HepG2 (cell line): ENCODE data around the gene HNRNPUL1. TPM values are rescaled to one million over a fixed set of nuclear protein-coding genes. Genes with fewer than 3 reads are reported as not detected.

Source experiments
- ATM ChIP-seq: fragments of 450-650 bp; IDR thresholded peaks from 2 replicates; pipeline ENCODE4 v1.7.1; 2017; ENCODE audit warnings: mild to moderate bottlenecking, borderline replicate concordance
- BCL6 ChIP-seq: IDR thresholded peaks from 2 replicates; pipeline ENCODE4 v1.6.1; 2016; ENCODE audit warnings: missing genetic modification reagents, missing compliant biosample characterization
- CCDC6 ChIP-seq: sonication (generic); formaldehyde crosslinking; IDR thresholded peaks from 2 replicates; pipeline ENCODE4 v1.8.1; 2022; ENCODE audit warnings: mild to moderate bottlenecking, missing genetic modification reagents, moderate library complexity
- CEBPG ChIP-seq: IDR thresholded peaks from 2 replicates; pipeline ENCODE4 v1.6.1; 2016
- CTCF ChIP-seq: sonication (generic); formaldehyde crosslinking; IDR thresholded peaks from 2 replicates; pipeline ENCODE4 v1.5.0; 2020; ENCODE audit warnings: mild to moderate bottlenecking, missing genetic modification reagents, moderate library complexity
- IRF9 ChIP-seq: sonication (generic); formaldehyde crosslinking; IDR thresholded peaks from 2 replicates; pipeline ENCODE4 v1.8.0; 2022; ENCODE audit warnings: missing genetic modification reagents, mild to moderate bottlenecking, borderline replicate concordance
- POLR2AphosphoS5 ChIP-seq: IDR thresholded peaks from 2 replicates; pipeline ENCODE4 v1.6.1; 2012; ENCODE audit warnings: low read depth, low read length
- SKIL ChIP-seq: sonication (generic); formaldehyde crosslinking; IDR thresholded peaks from 2 replicates; pipeline ENCODE4 v1.8.0; 2022; ENCODE audit warnings: missing genetic modification reagents, mild to moderate bottlenecking, moderate library complexity, borderline replicate concordance
- SOX5 ChIP-seq: IDR thresholded peaks from 2 replicates; pipeline ENCODE4 v1.6.1; 2016; ENCODE audit warnings: borderline replicate concordance
- TCF12 ChIP-seq, 2 experiments: fragments of 450-650 bp in 1 of 2; sonication (generic) in 1 of 2; formaldehyde crosslinking in 1 of 2; IDR thresholded peaks; 2 replicates each; pipeline versions ENCODE4 v1.6.1 to v1.8.0; 2017 to 2022; ENCODE audit warnings: antibody characterized with exemption in 1 of 2, mild to moderate bottlenecking in 1 of 2, missing genetic modification reagents in 1 of 2, moderate library complexity in 1 of 2
- ZNF251 ChIP-seq: sonication (generic); formaldehyde crosslinking; IDR thresholded peaks from 2 replicates; pipeline ENCODE4 v1.9.0; 2021; ENCODE audit warnings: mild to moderate bottlenecking, missing genetic modification reagents
- ZNF256 ChIP-seq: sonication (generic); formaldehyde crosslinking; conservative IDR thresholded peaks from 2 replicates; pipeline ENCODE4 v1.4.0; 2020; ENCODE audit warnings: missing genetic modification reagents
- ZNF34 ChIP-seq: sonication (generic); formaldehyde crosslinking; IDR thresholded peaks from 2 replicates; pipeline ENCODE4 v1.4.0; 2020; ENCODE audit warnings: mild to moderate bottlenecking, missing genetic modification reagents, borderline replicate concordance
- ZNF441 ChIP-seq: sonication (generic); formaldehyde crosslinking; IDR thresholded peaks from 2 replicates; pipeline ENCODE4 v1.7.0; 2021; ENCODE audit warnings: missing genetic modification reagents, borderline replicate concordance
- ZNF605 ChIP-seq: sonication (generic); formaldehyde crosslinking; IDR thresholded peaks from 2 replicates; pipeline ENCODE4 v1.8.0; 2022; ENCODE audit warnings: mild to moderate bottlenecking, missing genetic modification reagents
- ZNF644 ChIP-seq: IDR thresholded peaks from 2 replicates; pipeline ENCODE4 v1.6.1; 2016; ENCODE audit warnings: low read depth
- ZNF891 ChIP-seq: sonication (generic); formaldehyde crosslinking; IDR thresholded peaks from 2 replicates; pipeline ENCODE4 v1.5.0; 2020; ENCODE audit warnings: mild to moderate bottlenecking, missing genetic modification reagents
- polyA plus RNA-seq, 8 experiments: library from polyadenylated mRNA; depleted of rRNA in 3 of 8; stranded (reverse) in 7 of 8; unstranded in 1 of 8; fragments of >200 nt; fragmentation: Illumina TruSeq in 4 of 8; extraction: Trizol in 4 of 8; gene quantifications; 2 replicates each; pipeline versions ENCODE4 v1.2.1 to v1.2.3, GENCODE V29; 2011 to 2016; ENCODE audit warnings: low read depth in 4 of 8, missing spikeins in 1 of 8, mixed read lengths in 1 of 8; ENCODE audit not compliant: insufficient read depth in 1 of 8
- total RNA-seq, 5 experiments: library from RNA; depleted of rRNA; stranded (reverse); fragments of >200 nt; fragmentation: Illumina TruSeq; extraction: Trizol; gene quantifications; 2 replicates each; pipeline ENCODE4 v1.2.3, GENCODE V29; 2016; ENCODE audit warnings: low read depth in 1 of 5
- TF ChIP-seq, protein P1 (sequence below): sonication (generic); formaldehyde crosslinking; IDR thresholded peaks from 2 replicates; pipeline ENCODE4 v1.4.0; 2020; ENCODE audit warnings: mild to moderate bottlenecking, low read depth, missing genetic modification reagents
- TF ChIP-seq, protein P2 (sequence below): sonication (generic); formaldehyde crosslinking; IDR thresholded peaks from 2 replicates; pipeline ENCODE4; 2020; ENCODE audit warnings: missing genetic modification reagents, mild to moderate bottlenecking, borderline replicate concordance
- TF ChIP-seq, protein P3 (sequence below): sonication (generic); formaldehyde crosslinking; IDR thresholded peaks from 2 replicates; pipeline ENCODE4 v1.4.0; 2020; ENCODE audit warnings: missing genetic modification reagents

Gene HNRNPUL1
- total and polyA plus RNA-seq, 2 of the 13 experiments (the other 11 are each of a cell fraction or from before 2014, with no cell fraction given): 30.9 to 81.7 TPM

GRCh38 chr19:41308450-41309179, 44.4 kb downstream of the HNRNPUL1 start (continued):
- TF ChIP-seq SKIL (CRISPR knock-in tag): no peak
- TF ChIP-seq TCF12 (IDR thresholded peaks at IDR 0.05): no peak
- no peak for TF ChIP-seq TCF12 (CRISPR knock-in tag; IDR thresholded peaks at IDR 0.05)
- TF ChIP-seq, protein P1, sequence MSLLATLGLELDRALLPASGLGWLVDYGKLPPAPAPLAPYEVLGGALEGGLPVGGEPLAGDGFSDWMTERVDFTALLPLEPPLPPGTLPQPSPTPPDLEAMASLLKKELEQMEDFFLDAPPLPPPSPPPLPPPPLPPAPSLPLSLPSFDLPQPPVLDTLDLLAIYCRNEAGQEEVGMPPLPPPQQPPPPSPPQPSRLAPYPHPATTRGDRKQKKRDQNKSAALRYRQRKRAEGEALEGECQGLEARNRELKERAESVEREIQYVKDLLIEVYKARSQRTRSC: no peak
- no peak for TF ChIP-seq ZNF891
- TF ChIP-seq CCDC6 (CRISPR knock-in tag): peak; percentile 56; the same call in 1 of the 2 replicates
- TF ChIP-seq, protein P2, sequence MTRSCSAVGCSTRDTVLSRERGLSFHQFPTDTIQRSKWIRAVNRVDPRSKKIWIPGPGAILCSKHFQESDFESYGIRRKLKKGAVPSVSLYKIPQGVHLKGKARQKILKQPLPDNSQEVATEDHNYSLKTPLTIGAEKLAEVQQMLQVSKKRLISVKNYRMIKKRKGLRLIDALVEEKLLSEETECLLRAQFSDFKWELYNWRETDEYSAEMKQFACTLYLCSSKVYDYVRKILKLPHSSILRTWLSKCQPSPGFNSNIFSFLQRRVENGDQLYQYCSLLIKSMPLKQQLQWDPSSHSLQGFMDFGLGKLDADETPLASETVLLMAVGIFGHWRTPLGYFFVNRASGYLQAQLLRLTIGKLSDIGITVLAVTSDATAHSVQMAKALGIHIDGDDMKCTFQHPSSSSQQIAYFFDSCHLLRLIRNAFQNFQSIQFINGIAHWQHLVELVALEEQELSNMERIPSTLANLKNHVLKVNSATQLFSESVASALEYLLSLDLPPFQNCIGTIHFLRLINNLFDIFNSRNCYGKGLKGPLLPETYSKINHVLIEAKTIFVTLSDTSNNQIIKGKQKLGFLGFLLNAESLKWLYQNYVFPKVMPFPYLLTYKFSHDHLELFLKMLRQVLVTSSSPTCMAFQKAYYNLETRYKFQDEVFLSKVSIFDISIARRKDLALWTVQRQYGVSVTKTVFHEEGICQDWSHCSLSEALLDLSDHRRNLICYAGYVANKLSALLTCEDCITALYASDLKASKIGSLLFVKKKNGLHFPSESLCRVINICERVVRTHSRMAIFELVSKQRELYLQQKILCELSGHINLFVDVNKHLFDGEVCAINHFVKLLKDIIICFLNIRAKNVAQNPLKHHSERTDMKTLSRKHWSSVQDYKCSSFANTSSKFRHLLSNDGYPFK: 0 out of 2 replicates have a peak, but pooled peaks have one; percentile 35
- TF ChIP-seq BCL6 (CRISPR knock-in tag): no peak
- TF ChIP-seq ZNF34 (CRISPR knock-in tag): no peak
- TF ChIP-seq IRF9 (CRISPR knock-in tag): no peak
- peak; percentile 44 for TF ChIP-seq POLR2AphosphoS5
- no peak for TF ChIP-seq CEBPG (CRISPR knock-in tag)
- TF ChIP-seq SOX5 (CRISPR knock-in tag): 0 out of 2 replicates have a peak, but pooled peaks have one; percentile 6
- TF ChIP-seq ZNF605 (CRISPR knock-in tag): no peak
- no peak for TF ChIP-seq ZNF441 (CRISPR knock-in tag)
- no peak for TF ChIP-seq ZNF256 (CRISPR knock-in tag)
- no peak for TF ChIP-seq ZNF644 (CRISPR knock-in tag)
- TF ChIP-seq ZNF251 (CRISPR knock-in tag): no peak
- TF ChIP-seq ATM: no peak
- TF ChIP-seq, protein P3, sequence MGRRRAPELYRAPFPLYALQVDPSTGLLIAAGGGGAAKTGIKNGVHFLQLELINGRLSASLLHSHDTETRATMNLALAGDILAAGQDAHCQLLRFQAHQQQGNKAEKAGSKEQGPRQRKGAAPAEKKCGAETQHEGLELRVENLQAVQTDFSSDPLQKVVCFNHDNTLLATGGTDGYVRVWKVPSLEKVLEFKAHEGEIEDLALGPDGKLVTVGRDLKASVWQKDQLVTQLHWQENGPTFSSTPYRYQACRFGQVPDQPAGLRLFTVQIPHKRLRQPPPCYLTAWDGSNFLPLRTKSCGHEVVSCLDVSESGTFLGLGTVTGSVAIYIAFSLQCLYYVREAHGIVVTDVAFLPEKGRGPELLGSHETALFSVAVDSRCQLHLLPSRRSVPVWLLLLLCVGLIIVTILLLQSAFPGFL (CRISPR knock-in tag): no peak
- peak; percentile 94 for TF ChIP-seq CTCF (CRISPR knock-in tag)
